IPS-18c (cell line): Measurements from ENCODE around the gene RAP1GAP2.
"Not testable (repeated sequence)": the region's sequence is repeated elsewhere in the genome, so short reads cannot be mapped to it uniquely, and the experiment has no call there.

Experiments
- H3K4me3 ChIP-seq: 2 replicates; pipeline ENCODE4 v1.7.0; 2013; ENCODE audit warnings: low read depth, mild to moderate bottlenecking, low read length, moderate library complexity; ENCODE audit not compliant: insufficient read depth
- H3K9me3 ChIP-seq: one replicate; pipeline ENCODE4 v1.6.1; 2013; ENCODE audit warnings: mild to moderate bottlenecking, low read length, moderate library complexity; ENCODE audit not compliant: control insufficient read depth, insufficient read depth

Gene RAP1GAP2

GRCh38 chr17:3036800-3037199, 240.6 kb downstream of the RAP1GAP2 start:
- Histone ChIP-seq H3K4me3 (no peak overlapping the region), H3K9me3 (no peaks in the 10 kb centered on the region)

- no peak overlapping the region for H3K4me3 ChIP-seq
Measured at GRCh38 chr17:3037259-3037658, 241.0 kb downstream of the RAP1GAP2 start.

GRCh38 chr17:3038941-3039340, 242.7 kb downstream of the RAP1GAP2 start:
- H3K4me3 ChIP-seq = no peak overlapping the region
- peaks cover 3% of the 10 kb centered on the region for H3K9me3 ChIP-seq

More at GRCh38 chr17:3037259-3037658, 241.0 kb downstream of the RAP1GAP2 start:
- no peaks in the 10 kb centered on the region for H3K9me3 ChIP-seq

GRCh38 chr17:3039736-3040135, 243.5 kb downstream of the RAP1GAP2 start:
- Histone ChIP-seq H3K4me3 (no peak overlapping the region), H3K9me3 (peaks cover 7% of the 10 kb centered on the region)

- Histone ChIP-seq H3K9me3 (peaks cover 7% of the 10 kb centered on the region), H3K4me3 (no peak overlapping the region)
Measured at GRCh38 chr17:3040882-3041281, 244.6 kb downstream of the RAP1GAP2 start.

- Histone ChIP-seq H3K9me3 (peaks cover 7% of the 10 kb centered on the region), H3K4me3 (no peak overlapping the region)
Measured at GRCh38 chr17:3043737-3044365, 247.6 kb downstream of the RAP1GAP2 start.

- no peak overlapping the region for H3K4me3 ChIP-seq
- H3K9me3 ChIP-seq = peaks cover 7% of the 10 kb centered on the region
Measured at GRCh38 chr17:3046753-3047152, 250.5 kb downstream of the RAP1GAP2 start.

- Histone ChIP-seq H3K9me3 (peaks cover 4% of the 10 kb centered on the region), H3K4me3 (peak overlapping the region; percentile 72)
Measured at GRCh38 chr17:3048727-3049471, 252.7 kb downstream of the RAP1GAP2 start.

- no peaks in the 10 kb centered on the region for H3K9me3 ChIP-seq
- peak overlapping the region; percentile 72; the same call in 1 of the 2 replicates for H3K4me3 ChIP-seq
Measured at GRCh38 chr17:3049705-3050295, 253.6 kb downstream of the RAP1GAP2 start.

GRCh38 chr17:3054868-3055267, 258.6 kb downstream of the RAP1GAP2 start:
- H3K4me3 ChIP-seq = not testable (repeated sequence)

GRCh38 chr17:3062824-3063377, 266.7 kb downstream of the RAP1GAP2 start:
- not testable (repeated sequence) for H3K9me3 ChIP-seq, H3K4me3 ChIP-seq

More at GRCh38 chr17:3054868-3055267, 258.6 kb downstream of the RAP1GAP2 start:
- H3K9me3 ChIP-seq = not testable (repeated sequence)

- not testable (repeated sequence) for H3K4me3 ChIP-seq, H3K9me3 ChIP-seq
Measured at GRCh38 chr17:3063507-3063906, 267.3 kb downstream of the RAP1GAP2 start, which contains the start of gene OR1D5. Gene OR1D5 (minus strand): TSS chr17:3063607. CDS start chr17:3063607, 0 bp downstream.

GRCh38 chr17:3065192-3065591, 269.0 kb downstream of the RAP1GAP2 start:
- H3K9me3 ChIP-seq, H3K4me3 ChIP-seq: not testable (repeated sequence)

GRCh38 chr17:3073850-3074249, 277.6 kb downstream of the RAP1GAP2 start:
- H3K4me3 ChIP-seq, H3K9me3 ChIP-seq: not testable (repeated sequence)
